ENCODE data around the gene KLK7.
A peak's percentile ranks its signal among the peaks of the same experiment; 100 is the strongest.

KLK7 gene

DNA sequence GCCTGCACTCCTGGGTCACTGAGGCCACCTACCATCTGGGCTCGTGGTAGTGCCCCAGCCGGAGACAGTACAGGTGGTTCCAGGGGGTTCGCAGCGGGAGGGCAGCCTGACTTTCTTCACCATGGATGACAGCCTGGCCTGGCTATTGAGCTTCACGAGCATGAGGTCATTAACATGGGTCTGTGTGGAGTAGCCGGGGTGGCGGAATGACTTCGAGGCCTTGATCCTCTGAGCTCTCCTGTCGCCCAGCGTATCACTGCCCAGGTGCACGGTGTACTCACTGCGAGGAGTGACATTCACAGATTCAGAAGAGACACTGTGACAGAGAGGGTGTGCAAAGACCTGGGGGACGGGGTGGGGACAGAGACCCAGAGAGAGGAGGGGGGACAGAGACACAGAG is 3.5 kb downstream of the KLK7 start:
- Histone ChIP-seq H3K9me3 (ENCODE audit: severe bottlenecking) (no peaks in the 10 kb centered on the region), H3K27me3 (ENCODE audit: insufficient read depth, poor library complexity, severe bottlenecking) (peaks cover 11% of the 10 kb centered on the region), H3K27ac (ENCODE audit: poor library complexity, severe bottlenecking) (no peak overlapping the region), H3K4me3 (ENCODE audit: severe bottlenecking) (no peak overlapping the region), H3K36me3 (ENCODE audit: low read depth) (no peaks in the 10 kb centered on the region), H3K4me1 (ENCODE audit: insufficient read depth, poor library complexity, severe bottlenecking) (peaks cover 11% of the 10 kb centered on the region)
- ATAC-seq (ENCODE audit: low read depth), result no peak
- DNase-seq (ENCODE audit: low spot score), result no peak
- TF ChIP-seq, protein P1, sequence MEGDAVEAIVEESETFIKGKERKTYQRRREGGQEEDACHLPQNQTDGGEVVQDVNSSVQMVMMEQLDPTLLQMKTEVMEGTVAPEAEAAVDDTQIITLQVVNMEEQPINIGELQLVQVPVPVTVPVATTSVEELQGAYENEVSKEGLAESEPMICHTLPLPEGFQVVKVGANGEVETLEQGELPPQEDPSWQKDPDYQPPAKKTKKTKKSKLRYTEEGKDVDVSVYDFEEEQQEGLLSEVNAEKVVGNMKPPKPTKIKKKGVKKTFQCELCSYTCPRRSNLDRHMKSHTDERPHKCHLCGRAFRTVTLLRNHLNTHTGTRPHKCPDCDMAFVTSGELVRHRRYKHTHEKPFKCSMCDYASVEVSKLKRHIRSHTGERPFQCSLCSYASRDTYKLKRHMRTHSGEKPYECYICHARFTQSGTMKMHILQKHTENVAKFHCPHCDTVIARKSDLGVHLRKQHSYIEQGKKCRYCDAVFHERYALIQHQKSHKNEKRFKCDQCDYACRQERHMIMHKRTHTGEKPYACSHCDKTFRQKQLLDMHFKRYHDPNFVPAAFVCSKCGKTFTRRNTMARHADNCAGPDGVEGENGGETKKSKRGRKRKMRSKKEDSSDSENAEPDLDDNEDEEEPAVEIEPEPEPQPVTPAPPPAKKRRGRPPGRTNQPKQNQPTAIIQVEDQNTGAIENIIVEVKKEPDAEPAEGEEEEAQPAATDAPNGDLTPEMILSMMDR (IDR thresholded peaks at IDR 0.05; ENCODE audit: poor library complexity, severe bottlenecking), result no peak

GRCh38 chr19:50979758-50980157 is 4.0 kb downstream of the KLK7 start:
- Histone ChIP-seq H3K27ac (ENCODE audit: poor library complexity, severe bottlenecking) (no peak overlapping the region), H3K4me3 (ENCODE audit: severe bottlenecking) (no peak overlapping the region), H3K36me3 (ENCODE audit: low read depth) (no peaks in the 10 kb centered on the region), H3K27me3 (ENCODE audit: insufficient read depth, poor library complexity, severe bottlenecking) (peaks cover 7% of the 10 kb centered on the region), H3K9me3 (ENCODE audit: severe bottlenecking) (no peaks in the 10 kb centered on the region), H3K4me1 (ENCODE audit: insufficient read depth, poor library complexity, severe bottlenecking) (peaks cover 11% of the 10 kb centered on the region)
- ATAC-seq (ENCODE audit: low read depth) (no peak), DNase-seq (ENCODE audit: low spot score) (no peak)
- TF ChIP-seq, protein P1 (IDR thresholded peaks at IDR 0.05; ENCODE audit: poor library complexity, severe bottlenecking), result no peak

DNA sequence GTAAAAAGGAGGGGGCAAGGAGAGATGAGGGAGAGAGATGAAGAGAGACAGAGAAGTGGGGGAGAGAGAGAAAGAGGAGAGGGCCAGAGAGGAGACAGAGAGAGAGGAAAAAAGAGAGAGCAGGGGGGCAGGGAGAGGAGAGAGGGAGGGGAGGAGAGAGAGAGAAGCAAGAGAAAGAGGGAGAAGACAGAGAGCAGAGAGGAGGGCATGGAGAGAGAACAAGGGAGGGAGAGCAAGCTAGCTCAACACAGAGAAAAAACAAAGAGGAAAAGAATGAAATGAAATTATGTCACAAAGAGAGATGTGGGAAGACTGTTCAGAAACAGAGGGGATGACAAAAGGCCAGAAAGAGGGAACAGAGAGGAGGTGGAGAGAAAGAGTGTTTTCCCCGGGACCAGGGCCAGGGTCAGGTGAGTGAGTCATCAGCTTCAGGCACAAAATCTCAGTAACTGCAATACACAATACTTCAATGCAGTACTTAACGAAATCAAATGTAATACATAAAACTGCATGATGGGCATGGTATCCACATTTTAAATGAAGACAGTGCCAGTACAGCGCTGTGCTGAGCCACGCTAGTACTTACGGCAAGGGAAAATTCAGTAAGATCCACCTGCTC is 4.8 kb downstream of the KLK7 start:
- TF ChIP-seq, protein P1 (IDR thresholded peaks at IDR 0.05; ENCODE audit: poor library complexity, severe bottlenecking), result no peak
- H3K4me3 ChIP-seq (ENCODE audit: severe bottlenecking), result no peak overlapping the region
- no peak overlapping the region for H3K27ac ChIP-seq (ENCODE audit: poor library complexity, severe bottlenecking)
- no peaks in the 10 kb centered on the region for H3K9me3 ChIP-seq (ENCODE audit: severe bottlenecking)
- no peaks in the 10 kb centered on the region for H3K36me3 ChIP-seq (ENCODE audit: low read depth)
- no peaks in the 10 kb centered on the region for H3K27me3 ChIP-seq (ENCODE audit: insufficient read depth, poor library complexity, severe bottlenecking)
- ATAC-seq (ENCODE audit: low read depth) (peak; percentile 43; the same call in 1 of the 3 replicates), DNase-seq (ENCODE audit: low spot score) (no peak)
- H3K4me1 ChIP-seq (ENCODE audit: insufficient read depth, poor library complexity, severe bottlenecking), result peaks cover 11% of the 10 kb centered on the region

- ATAC-seq (ENCODE audit: low read depth) (no peak), DNase-seq (ENCODE audit: low spot score) (no peak)
- Histone ChIP-seq H3K4me1 (ENCODE audit: insufficient read depth, poor library complexity, severe bottlenecking) (peaks cover 11% of the 10 kb centered on the region), H3K27me3 (ENCODE audit: insufficient read depth, poor library complexity, severe bottlenecking) (no peaks in the 10 kb centered on the region), H3K4me3 (ENCODE audit: severe bottlenecking) (no peak overlapping the region), H3K36me3 (ENCODE audit: low read depth) (no peaks in the 10 kb centered on the region), H3K27ac (ENCODE audit: poor library complexity, severe bottlenecking) (no peak overlapping the region), H3K9me3 (ENCODE audit: severe bottlenecking) (no peaks in the 10 kb centered on the region)
- TF ChIP-seq, protein P1 (IDR thresholded peaks at IDR 0.05; ENCODE audit: poor library complexity, severe bottlenecking), result no peak
These were observed 6.1 kb downstream of the KLK7 start for GRCh38 chr19:50977626-50978025.

DNA sequence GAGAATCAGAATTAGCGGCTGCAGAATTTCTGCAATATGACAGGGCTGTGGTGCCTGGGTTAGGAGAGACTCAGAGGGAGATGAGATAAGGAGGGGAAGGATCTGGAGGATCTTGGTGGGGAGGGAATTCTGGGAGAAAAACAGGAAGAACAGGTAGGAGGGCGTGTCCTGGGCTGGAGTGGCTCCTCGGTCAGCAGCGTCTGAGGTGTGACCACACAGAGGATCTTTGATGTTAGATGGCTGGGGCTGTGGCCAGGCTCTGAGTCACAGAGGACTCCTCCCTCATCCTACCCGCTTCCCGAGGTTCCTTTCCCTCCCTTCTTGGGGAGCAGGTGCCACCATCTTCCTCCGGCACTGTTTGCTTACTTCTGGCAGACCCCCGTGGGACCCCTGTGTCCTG is 8.0 kb downstream of the KLK7 start:
- Histone ChIP-seq H3K9me3 (ENCODE audit: severe bottlenecking) (no peaks in the 10 kb centered on the region), H3K36me3 (ENCODE audit: low read depth) (no peaks in the 10 kb centered on the region), H3K27me3 (ENCODE audit: insufficient read depth, poor library complexity, severe bottlenecking) (no peaks in the 10 kb centered on the region), H3K4me1 (ENCODE audit: insufficient read depth, poor library complexity, severe bottlenecking) (peaks cover 11% of the 10 kb centered on the region), H3K27ac (ENCODE audit: poor library complexity, severe bottlenecking) (no peak overlapping the region), H3K4me3 (ENCODE audit: severe bottlenecking) (no peak overlapping the region)
- ATAC-seq (ENCODE audit: low read depth) (peak; percentile 94), DNase-seq (ENCODE audit: low spot score) (peak; percentile 84)
- TF ChIP-seq, protein P1 (IDR thresholded peaks at IDR 0.05; ENCODE audit: poor library complexity, severe bottlenecking), result no peak
